HG02870 (cell line): Measurements from ENCODE around the gene SARNP.

Source experiments
- ATAC-seq: cut with Tn5 transposase; IDR thresholded peaks from one replicate; pipeline ENCODE4 v1.9.1; 2021; ENCODE audit warnings: mild to moderate bottlenecking, moderate library complexity; ENCODE audit not compliant: unreplicated experiment

The SARNP gene

GRCh38 chr12:55726971-55727370 lies 90.6 kb downstream of the SARNP start:
- ATAC-seq, result no peak

- no peak for ATAC-seq
Observed at GRCh38 chr12:55725556-55725955, 92.0 kb downstream of the SARNP start.

- no peak for ATAC-seq
Observed at GRCh38 chr12:55724940-55725309, 92.6 kb downstream of the SARNP start.

GRCh38 chr12:55724226-55724939 lies 93.1 kb downstream of the SARNP start:
- no peak for ATAC-seq

GRCh38 chr12:55723516-55724225 lies 93.9 kb downstream of the SARNP start:
- ATAC-seq, result no peak

- no peak for ATAC-seq
Observed at GRCh38 chr12:55722948-55723347, 94.6 kb downstream of the SARNP start.

- no peak for ATAC-seq
Observed at GRCh38 chr12:55721601-55722213, 95.8 kb downstream of the SARNP start.

- ATAC-seq, result no peak
Observed at GRCh38 chr12:55720894-55721444, 96.6 kb downstream of the SARNP start.

GRCh38 chr12:55720071-55720564 lies 97.4 kb downstream of the SARNP start, which contains the start of gene RDH5:
Gene RDH5 (plus strand): TSS chr12:55720393. CDS start chr12:55721185, 792 bp downstream.
- no peak for ATAC-seq

GRCh38 chr12:55719371-55719770 lies 98.2 kb downstream of the SARNP start:
- ATAC-seq, result no peak

- ATAC-seq, result no peak
Observed at GRCh38 chr12:55718624-55719275, 98.8 kb downstream of the SARNP start.

GRCh38 chr12:55718015-55718414 lies 99.5 kb downstream of the SARNP start:
- no peak for ATAC-seq

GRCh38 chr12:55717011-55718007 lies 100.2 kb downstream of the SARNP start:
- ATAC-seq, result no peak

GRCh38 chr12:55716582-55716957 lies 101.0 kb downstream of the SARNP start:
- no peak for ATAC-seq

GRCh38 chr12:55715833-55716581 lies 101.5 kb downstream of the SARNP start, which contains the start of gene BLOC1S1:
Gene BLOC1S1 (plus strand): TSS chr12:55716046. CDS start chr12:55716052, 6 bp downstream.
- ATAC-seq, result peak; percentile 92

GRCh38 chr12:55715169-55715764 lies 102.3 kb downstream of the SARNP start:
- no peak for ATAC-seq

- ATAC-seq, result no peak
Observed at GRCh38 chr12:55713721-55714120, 103.8 kb downstream of the SARNP start.

- no peak for ATAC-seq
Observed at GRCh38 chr12:55712700-55713415, 104.7 kb downstream of the SARNP start.
